ENCODE results near the gene GNB1.

GNB1 gene

DNA sequence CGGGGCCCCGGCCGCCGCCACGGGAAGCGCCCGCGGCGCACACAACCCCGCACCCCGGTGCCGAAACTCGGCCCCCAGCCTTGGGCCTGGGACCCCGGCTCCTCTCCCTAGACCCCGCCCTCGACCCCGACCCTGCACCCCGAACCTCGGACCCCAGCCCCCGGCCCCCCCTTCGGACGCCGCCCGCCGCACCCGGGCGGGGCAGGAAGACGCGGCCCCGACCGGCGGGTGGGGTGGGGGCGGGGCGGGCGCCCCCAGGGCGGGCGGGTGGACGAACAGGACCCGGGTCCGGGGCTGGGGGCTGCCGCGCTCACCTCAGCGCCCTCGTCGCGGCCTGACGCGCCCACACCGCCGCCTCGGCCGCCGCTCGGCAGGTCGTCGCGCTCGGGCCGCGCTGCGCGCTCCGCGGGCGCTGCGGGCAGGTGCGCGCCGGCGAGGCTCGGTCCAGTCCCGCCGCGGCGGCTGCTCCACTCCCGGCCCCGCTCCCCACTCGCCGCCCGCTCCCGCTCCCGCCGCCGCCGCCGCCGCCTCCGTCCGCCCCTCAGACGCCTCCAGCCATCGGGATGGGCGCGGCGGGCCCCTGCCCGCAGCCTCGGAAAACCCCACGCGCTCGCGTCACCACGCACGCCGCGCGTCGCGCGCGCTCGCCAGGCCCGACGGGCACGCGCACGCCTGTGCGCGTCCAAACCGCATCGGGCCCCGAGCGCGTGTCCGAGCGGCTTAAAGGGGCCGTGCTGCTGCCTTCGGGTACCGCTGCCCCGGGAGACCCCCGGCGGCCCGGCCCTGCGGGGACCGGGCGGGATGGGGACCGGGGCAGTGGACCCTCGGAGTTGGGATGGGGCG is at the start of gene GNB1:
GNB1 (minus strand) TSS at position 582 of the 843 bp plus-strand sequence. CDS start 65,634 bp downstream, outside the sequence.
- TF ChIP-seq GATA3 (IDR thresholded peaks at IDR 0.05; ENCODE audit: low read depth, low read length), result no peak
- no peak for TF ChIP-seq GATA2 (IDR thresholded peaks at IDR 0.05; ENCODE audit: low read depth, low read length)

DNA sequence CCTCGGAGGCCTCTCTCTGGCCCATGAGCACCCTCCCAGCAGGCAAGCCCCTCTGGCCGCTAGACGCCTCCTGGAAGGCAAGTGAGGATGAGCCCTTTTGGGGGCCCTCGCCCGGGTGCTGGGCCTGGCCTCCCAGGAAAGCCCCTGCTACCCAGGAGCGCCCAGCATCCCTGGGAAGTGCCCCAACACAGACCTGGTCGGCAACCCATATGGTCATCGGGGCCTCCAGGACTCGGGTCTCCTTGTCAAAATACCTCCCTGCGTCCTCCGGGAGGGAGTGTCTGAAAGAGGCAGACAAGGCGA is 49.2 kb upstream of the GNB1 start:
- TF ChIP-seq GATA3 (IDR thresholded peaks at IDR 0.05; ENCODE audit: low read depth, low read length) (no peak), GATA2 (IDR thresholded peaks at IDR 0.05; ENCODE audit: low read depth, low read length) (no peak)

- TF ChIP-seq GATA2 (IDR thresholded peaks at IDR 0.05; ENCODE audit: low read depth, low read length) (no peak), GATA3 (IDR thresholded peaks at IDR 0.05; ENCODE audit: low read depth, low read length) (no peak)
Observed at GRCh38 chr1:1939296-1940122, 48.6 kb upstream of the GNB1 start.

DNA sequence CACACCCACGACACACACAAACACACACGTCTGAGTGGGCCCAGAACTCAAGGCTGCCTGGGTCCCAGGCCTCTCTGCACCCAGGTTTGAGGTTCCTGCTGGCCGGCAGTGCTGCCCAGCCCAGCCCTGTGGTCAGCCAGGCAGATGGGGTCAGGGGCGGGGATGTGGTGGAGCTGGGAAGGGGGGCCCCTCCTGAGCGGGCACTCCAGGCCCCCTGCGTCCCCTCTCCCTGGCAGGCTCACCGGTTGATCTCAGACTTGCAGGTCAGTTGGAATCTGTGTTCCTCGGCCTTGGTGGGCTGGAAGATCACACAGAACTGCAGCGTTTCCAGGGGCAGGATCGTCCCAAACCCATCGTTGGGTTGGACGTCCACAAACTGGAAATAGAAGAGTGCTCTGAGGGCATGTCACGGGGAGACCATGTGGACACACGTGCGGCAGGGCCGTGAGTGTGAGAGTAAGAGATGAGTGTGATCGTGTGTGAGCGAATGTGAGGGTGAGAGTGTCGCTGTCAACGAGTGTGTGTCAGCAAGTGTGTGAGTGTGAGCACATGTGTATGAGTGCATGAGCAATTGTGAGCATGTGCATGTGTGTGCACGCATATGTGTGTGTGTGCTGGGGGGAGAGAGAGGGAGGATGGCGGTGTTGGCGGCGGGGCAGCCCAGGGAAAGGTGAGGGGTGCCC is 47.9 kb upstream of the GNB1 start:
- TF ChIP-seq GATA2 (IDR thresholded peaks at IDR 0.05; ENCODE audit: low read depth, low read length), result no peak
- no peak for TF ChIP-seq GATA3 (IDR thresholded peaks at IDR 0.05; ENCODE audit: low read depth, low read length)

DNA sequence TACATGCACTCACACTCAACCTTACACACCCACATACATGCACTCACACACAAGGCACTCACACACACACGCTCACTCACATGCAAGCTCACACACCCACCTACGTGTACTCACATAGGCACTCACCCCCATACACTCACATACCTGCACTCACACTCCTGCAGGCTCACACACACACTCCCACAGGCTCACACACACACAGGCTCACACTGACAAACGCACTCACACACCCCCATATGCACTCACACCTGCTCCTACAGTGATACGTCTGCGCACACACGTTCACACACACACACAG is 47.3 kb upstream of the GNB1 start:
- TF ChIP-seq GATA3 (IDR thresholded peaks at IDR 0.05; ENCODE audit: low read depth, low read length) (no peak), GATA2 (IDR thresholded peaks at IDR 0.05; ENCODE audit: low read depth, low read length) (no peak)

- no peak for TF ChIP-seq GATA2 (IDR thresholded peaks at IDR 0.05; ENCODE audit: low read depth, low read length)
- TF ChIP-seq GATA3 (IDR thresholded peaks at IDR 0.05; ENCODE audit: low read depth, low read length), result no peak
Observed at GRCh38 chr1:1937549-1938275, 46.8 kb upstream of the GNB1 start.

DNA sequence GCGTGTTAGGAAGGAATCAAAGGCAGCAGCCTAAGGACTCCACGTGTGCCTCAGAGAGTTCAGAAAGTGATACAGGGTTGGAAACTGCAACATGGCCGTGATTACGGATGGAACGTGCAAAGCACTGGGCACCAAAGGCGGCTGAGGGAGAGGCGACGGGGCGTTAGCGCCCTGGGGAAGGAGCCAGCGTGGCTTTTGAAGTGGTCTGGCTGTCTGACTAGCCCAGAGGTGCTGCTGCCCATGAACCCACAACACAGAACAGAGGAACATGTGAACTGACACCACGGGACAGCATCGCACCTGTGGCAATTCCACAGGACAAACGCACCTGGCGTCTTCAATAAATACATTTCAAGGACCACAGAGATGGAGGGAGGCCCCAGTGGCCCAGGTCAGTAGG is 46.2 kb upstream of the GNB1 start:
- no peak for TF ChIP-seq GATA2 (IDR thresholded peaks at IDR 0.05; ENCODE audit: low read depth, low read length)
- no peak for TF ChIP-seq GATA3 (IDR thresholded peaks at IDR 0.05; ENCODE audit: low read depth, low read length)

DNA sequence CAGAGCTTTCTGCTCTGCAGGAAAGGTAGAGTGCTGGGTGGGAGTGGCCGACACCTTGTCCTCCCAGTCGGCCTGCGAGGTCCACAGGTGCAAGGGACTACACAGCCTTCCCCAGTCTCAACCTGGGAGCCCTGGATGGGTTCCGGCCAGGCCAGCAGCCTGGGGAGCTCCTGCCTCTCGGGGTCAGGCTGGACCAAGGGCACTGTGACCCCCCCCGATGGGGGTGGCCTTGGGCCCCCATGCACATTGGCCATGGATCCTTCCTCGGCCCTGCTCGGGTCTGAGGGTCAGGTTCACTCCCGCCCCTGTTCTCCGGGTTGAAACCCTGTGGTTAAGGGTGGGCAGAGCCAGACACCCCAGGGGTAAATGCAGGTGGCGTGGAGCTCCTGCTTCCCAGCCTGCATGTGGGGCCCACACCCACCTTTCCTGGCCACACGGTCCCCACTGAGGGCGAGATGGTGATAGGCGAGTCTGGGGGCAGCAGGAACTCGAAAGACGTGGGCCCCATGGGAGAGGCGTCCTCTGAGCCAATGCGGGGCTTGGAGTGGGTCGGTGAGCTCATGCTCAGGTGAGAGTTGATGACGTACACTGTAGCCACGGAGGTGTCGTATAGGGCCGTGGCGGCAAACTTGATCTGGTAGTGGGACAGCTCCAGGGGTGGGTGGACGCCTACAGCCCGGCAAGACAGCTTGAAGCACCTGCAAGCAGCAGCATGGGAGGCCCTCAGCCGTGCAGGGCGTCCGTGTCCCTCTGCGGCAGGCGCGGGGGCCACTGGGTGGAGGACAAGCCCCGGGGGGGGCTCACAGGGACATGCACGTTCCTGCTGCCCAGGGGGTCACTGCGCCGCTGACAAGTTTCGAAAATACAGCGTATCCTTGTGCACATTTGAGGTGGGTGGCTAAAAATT is 39.0 kb upstream of the GNB1 start:
- no peak for TF ChIP-seq GATA2 (IDR thresholded peaks at IDR 0.05; ENCODE audit: low read depth, low read length)
- TF ChIP-seq GATA3 (IDR thresholded peaks at IDR 0.05; ENCODE audit: low read depth, low read length), result no peak

GRCh38 chr1:1929102-1929638 is 38.3 kb upstream of the GNB1 start:
- TF ChIP-seq GATA3 (IDR thresholded peaks at IDR 0.05; ENCODE audit: low read depth, low read length), result no peak
- no peak for TF ChIP-seq GATA2 (IDR thresholded peaks at IDR 0.05; ENCODE audit: low read depth, low read length)

GRCh38 chr1:1928231-1929101 is 37.6 kb upstream of the GNB1 start:
- no peak for TF ChIP-seq GATA2 (IDR thresholded peaks at IDR 0.05; ENCODE audit: low read depth, low read length)
- TF ChIP-seq GATA3 (IDR thresholded peaks at IDR 0.05; ENCODE audit: low read depth, low read length), result no peak

DNA sequence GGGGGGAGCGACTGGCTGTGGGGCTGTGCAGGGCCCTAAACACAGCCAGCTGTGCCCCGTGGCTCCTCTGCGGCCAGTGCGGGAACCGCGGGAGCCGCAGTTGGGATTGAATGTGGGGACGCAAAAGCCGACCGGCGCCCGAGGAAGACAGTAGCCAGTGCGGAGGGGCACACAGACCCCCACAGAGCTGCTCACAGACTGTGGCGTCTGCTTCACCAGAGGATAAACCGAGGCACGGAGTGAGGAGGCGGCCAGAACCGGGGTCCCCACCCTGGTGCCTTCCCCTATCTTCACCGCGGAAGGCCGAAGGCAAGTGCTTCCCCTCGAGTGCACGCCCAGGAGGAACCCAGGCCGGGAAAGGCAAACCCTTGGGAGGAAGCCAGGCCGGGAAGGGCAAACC is 36.9 kb upstream of the GNB1 start:
- TF ChIP-seq GATA2 (IDR thresholded peaks at IDR 0.05; ENCODE audit: low read depth, low read length) (no peak), GATA3 (IDR thresholded peaks at IDR 0.05; ENCODE audit: low read depth, low read length) (no peak)
